GM21515 (cell line): ENCODE measurements around the gene ARMH3.

Experiments
- ATAC-seq: cut with Tn5 transposase; IDR thresholded peaks from one replicate; pipeline ENCODE4 v1.9.1; 2021; ENCODE audit not compliant: unreplicated experiment

Gene ARMH3

GRCh38 chr10:101816376-101816775 is 239.6 kb downstream of the ARMH3 start:
- ATAC-seq: no peak

GRCh38 chr10:101814466-101815071 is 241.4 kb downstream of the ARMH3 start:
- ATAC-seq: no peak

GRCh38 chr10:101812606-101813005 is 243.4 kb downstream of the ARMH3 start:
- ATAC-seq: no peak

- no peak for ATAC-seq
These were observed 248.8 kb downstream of the ARMH3 start for GRCh38 chr10:101807158-101807557.

GRCh38 chr10:101803511-101803910 is 252.5 kb downstream of the ARMH3 start:
- ATAC-seq: no peak

- no peak for ATAC-seq
These were observed 258.4 kb downstream of the ARMH3 start for GRCh38 chr10:101797403-101798059.
